GM12892 (cell line): Measurements from ENCODE around the gene GRAMD2A.

Experiments used
- DNase-seq: peaks from one replicate; pipeline ENCODE4 v3.0.0; 2011; ENCODE audit not compliant: insufficient read length
- FAIRE-seq: peaks from 2 replicates; lab custom pipeline; 2011; peaks lifted over from hg19 to GRCh38; lab: Jason Lieb, UNC
- POLR2A ChIP-seq: IDR thresholded peaks from 2 replicates; pipeline ENCODE4 v1.6.1; 2011; ENCODE audit warnings: low read depth, low read length, control low read depth
- POLR2AphosphoS5 ChIP-seq: IDR thresholded peaks from 2 replicates; pipeline ENCODE4 v1.6.1; 2011; ENCODE audit warnings: low read depth, low read length, control low read depth
- TAF1 ChIP-seq: IDR thresholded peaks from 2 replicates; pipeline ENCODE4 v1.6.1; 2011; ENCODE audit warnings: low read depth, mild to moderate bottlenecking, control low read depth, low read length, borderline replicate concordance

GRAMD2A gene

DNA sequence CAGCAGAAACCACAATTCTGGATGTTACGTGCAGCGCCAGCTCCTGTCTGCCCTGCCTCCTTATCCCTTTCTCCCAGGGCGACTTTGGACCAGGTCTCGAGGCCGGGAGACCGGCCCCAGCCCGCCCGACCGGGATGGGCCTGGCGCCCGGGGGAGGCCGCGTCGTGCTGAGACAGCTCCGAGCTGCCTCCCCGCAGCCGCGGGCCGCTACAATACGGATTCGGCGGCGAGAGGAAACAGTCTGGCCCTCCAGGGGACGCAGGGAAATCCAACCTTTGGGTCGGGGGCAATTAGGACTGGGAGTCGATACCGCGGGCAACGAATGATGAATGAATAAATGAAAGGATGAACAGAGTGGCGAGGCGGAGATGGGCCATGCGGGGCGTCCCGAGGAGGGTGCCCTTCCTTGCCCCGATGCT is 537 bp downstream of the GRAMD2A start:
- TF ChIP-seq POLR2AphosphoS5 (no peak), POLR2A (no peak), TAF1 (no peak)
- DNase-seq (no peak), FAIRE-seq (no peak)

GRCh38 chr15:72196409-72197040 is 1.1 kb downstream of the GRAMD2A start:
- DNase-seq (no peak), FAIRE-seq (no peak)
- TF ChIP-seq POLR2A (no peak), TAF1 (no peak), POLR2AphosphoS5 (no peak)

- TF ChIP-seq POLR2A (no peak), POLR2AphosphoS5 (no peak), TAF1 (no peak)
- DNase-seq (no peak), FAIRE-seq (no peak)
Measured at GRCh38 chr15:72195101-72195511, 2.5 kb downstream of the GRAMD2A start.

DNA sequence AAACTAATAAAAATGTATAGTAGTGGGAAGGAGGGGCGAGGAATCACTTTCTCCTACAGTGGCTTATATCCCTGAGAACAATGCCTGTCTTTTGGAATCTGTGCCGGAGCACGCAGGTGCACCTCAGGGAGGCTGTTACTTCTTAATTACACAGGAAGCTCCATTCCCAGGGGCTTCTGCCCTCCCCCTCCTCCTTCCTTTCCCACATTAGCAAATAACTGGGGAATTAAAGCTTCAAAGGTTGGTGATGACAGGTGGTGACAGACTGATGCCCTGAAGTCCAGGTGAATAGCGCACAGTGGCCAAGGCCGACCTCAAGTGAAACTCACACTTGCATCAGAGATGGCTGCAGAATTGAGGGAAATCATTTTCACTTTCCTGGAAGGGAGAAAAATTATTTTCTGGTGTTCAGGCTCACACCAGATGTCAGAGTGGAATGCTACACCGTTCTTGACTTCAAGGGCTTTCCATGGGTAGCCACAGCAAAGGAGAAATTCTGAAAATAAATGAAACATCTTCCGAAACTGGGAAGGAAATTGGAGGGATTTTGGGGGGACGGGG is 3.7 kb downstream of the GRAMD2A start:
- FAIRE-seq (no peak), DNase-seq (no peak)
- TF ChIP-seq TAF1 (no peak), POLR2A (no peak), POLR2AphosphoS5 (no peak)

GRCh38 chr15:72192416-72192815 is 5.2 kb downstream of the GRAMD2A start:
- no peak for TF ChIP-seq POLR2A
- TF ChIP-seq TAF1: no peak
- TF ChIP-seq POLR2AphosphoS5: no peak
- DNase-seq (no peak), FAIRE-seq (no peak)

DNA sequence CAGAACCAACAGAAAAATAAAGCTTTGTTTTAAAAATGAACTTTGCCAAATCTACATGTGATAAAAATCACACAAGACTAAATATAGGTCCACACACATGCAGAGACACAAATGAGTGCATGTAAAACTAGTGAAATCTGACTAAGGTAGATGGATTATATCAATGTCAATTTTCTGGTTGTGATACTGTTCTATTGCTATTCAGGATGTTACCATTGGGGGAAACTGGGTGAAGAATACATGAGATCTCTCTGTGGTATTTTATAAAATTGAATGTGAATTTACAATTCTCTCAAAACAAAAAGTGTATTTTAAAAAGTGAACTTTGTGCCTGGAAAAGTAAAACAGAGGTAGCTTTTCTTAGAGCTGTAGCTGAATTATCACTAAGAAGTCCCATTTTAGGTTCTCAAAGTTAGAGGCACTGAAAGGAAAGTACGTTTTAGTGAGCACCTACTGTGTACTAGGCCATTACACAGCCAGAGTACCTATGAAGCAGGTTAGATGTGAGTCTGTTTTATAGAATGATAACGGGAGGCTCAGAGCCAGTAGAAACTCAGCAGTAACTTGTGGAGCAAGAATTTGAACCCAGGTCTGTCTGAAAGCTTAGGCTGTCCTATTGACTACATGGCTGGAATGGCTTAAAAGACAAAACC is 8.2 kb downstream of the GRAMD2A start:
- DNase-seq: no peak
- TF ChIP-seq POLR2A (no peak), TAF1 (no peak), POLR2AphosphoS5 (no peak)
- no peak for FAIRE-seq

GRCh38 chr15:72184165-72184811 is 13.3 kb downstream of the GRAMD2A start:
- FAIRE-seq (no peak), DNase-seq (no peak)
- TF ChIP-seq TAF1: no peak
- TF ChIP-seq POLR2AphosphoS5: no peak
- no peak for TF ChIP-seq POLR2A

DNA sequence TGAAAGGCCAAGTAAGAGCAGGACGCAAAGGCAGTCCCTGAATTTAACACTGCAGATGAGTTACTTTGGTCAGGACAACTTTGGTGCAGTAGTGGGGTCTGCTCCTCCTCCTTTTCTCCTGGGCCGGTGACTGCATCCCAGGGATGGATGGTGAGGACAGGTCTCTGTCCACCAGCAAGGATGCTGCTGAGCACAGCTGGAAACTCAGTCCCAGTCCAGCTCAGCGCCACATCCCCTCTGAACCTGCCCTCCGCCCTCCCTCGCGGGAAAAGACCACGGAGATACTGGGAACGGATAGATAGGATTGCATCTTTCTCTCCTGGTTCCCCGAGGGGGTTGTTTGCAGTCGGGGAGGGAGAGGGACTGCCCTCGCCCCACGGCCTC is 13.8 kb downstream of the GRAMD2A start:
- no peak for TF ChIP-seq TAF1
- FAIRE-seq (no peak), DNase-seq (no peak)

DNA sequence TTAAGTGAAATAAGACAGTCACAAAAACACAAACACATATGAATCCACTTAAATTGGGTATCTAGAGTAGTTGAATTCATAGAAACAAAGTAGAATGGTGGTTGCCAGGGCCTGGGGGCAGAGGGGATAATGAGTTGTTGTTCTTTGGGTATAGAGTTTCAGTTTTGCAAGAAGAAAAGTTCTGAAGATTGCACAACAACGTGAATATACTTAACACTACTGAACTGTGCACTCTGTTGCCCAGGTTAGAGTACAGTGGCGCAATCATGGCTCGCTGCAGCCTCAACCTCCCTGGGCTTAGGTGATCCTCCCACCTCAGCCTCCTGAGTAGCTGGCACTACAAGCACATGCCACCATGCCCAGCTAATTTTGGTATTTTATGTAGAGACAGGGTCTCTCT is 14.9 kb downstream of the GRAMD2A start:
- no peak for TF ChIP-seq POLR2AphosphoS5
- TF ChIP-seq POLR2A: no peak
- no peak for TF ChIP-seq TAF1
- FAIRE-seq: no peak
- no peak for DNase-seq

- FAIRE-seq: no peak
- TF ChIP-seq POLR2A (no peak), TAF1 (no peak), POLR2AphosphoS5 (no peak)
- DNase-seq: no peak
Measured at GRCh38 chr15:72182244-72182643, 15.3 kb downstream of the GRAMD2A start.

DNA sequence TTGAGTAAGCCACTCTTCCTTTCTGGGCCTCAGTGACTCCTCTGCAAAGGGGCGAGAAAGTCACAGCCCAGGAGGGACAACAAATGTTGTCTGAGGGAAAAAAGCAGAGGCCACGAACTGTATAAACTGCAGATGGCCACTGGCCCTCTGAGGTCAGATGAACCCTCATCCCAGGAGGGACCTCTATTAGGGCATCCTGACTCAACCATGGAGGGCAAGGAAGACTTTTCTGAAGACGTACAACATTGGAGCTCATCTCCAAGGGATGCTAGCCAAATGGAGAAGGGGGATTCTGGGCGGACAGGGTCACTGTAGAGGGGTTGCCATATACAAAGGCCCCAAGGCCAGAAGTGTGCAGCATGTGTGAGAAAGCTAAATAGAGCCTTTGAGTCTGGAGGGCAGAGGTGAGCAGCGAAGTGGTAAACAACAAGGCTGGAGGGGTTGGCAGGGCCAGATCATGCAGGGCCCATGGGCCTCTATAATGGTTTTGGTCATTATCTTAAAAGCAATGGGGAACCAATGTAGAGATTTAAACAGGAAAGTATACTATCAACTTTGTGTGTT is 16.7 kb downstream of the GRAMD2A start:
- TF ChIP-seq TAF1: no peak
- TF ChIP-seq POLR2A: no peak
- no peak for TF ChIP-seq POLR2AphosphoS5
- FAIRE-seq (no peak), DNase-seq (no peak)

DNA sequence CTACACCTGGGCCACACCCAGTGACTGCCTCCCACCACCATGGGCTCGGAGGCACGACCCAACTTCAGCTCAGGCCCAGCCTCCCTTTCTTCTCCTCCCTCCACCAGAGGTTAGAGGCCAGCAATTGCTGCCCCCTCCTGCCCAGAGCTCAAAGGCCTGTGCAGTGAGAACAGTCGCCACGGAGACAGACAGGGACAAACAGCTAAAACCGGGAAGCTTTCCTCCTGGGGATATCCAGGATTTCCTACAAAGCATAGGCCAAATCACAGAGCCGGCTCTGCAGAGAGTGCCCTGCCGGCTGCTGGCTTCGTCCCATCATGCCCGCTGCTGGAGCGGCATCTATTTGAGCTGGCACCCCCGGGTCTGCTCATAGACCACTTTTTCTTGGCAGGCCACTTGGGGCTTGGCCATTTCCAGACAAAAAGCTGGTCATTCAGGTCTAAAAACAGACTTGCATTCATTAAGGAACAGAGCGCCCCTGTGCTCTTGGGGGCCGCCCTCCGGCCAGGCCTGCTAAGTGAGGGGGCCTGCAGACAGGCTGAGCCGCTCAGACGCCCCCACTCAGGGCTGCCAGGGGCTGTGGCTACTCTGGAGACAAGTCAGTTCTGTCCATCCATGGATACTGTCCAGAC is 17.5 kb downstream of the GRAMD2A start:
- TF ChIP-seq POLR2AphosphoS5 (no peak), TAF1 (no peak), POLR2A (no peak)
- FAIRE-seq (no peak), DNase-seq (no peak)
